Ishikawa (cell line): ENCODE measurements around the gene WDR70.

ENCODE experiments used
- CEBPB ChIP-seq: IDR thresholded peaks from 2 replicates; pipeline ENCODE4 v1.6.1; 2012
- MAX ChIP-seq: IDR thresholded peaks from 2 replicates; pipeline ENCODE4 v1.6.1; 2012
- TAF1 ChIP-seq: IDR thresholded peaks from 2 replicates; pipeline ENCODE4 v1.6.1; 2012; ENCODE audit warnings: low read depth, mild to moderate bottlenecking
- YY1 ChIP-seq: IDR thresholded peaks from 2 replicates; pipeline ENCODE4 v1.6.1; 2012; ENCODE audit warnings: low read depth

DNA sequence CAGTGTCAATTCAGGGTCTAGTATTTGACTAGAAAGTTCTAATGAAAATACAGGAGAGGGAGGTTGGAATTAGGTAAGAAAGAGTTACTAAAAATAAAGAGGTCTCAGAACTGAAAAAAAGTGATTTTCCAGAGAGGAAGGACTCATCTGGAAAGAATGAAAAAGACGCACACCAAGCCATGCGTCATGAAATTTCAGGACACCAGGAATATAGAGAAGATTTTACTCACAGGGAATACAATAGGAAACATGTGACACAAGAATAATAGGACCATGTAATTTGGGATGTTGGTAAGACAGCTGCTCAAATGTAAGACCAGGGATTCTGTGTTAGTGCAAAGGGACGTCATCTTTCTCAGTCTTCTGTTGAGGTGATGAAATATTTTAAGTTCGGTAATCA is 236.1 kb downstream of the WDR70 start:
- no peak for TF ChIP-seq YY1
- TF ChIP-seq MAX = no peak
- TF ChIP-seq TAF1 = no peak
- no peak for TF ChIP-seq CEBPB
